ENCODE data around the gene UBE2K.
"Not testable (repeated sequence)": the region's sequence is repeated elsewhere in the genome, so short reads cannot be mapped to it uniquely, and the experiment has no call there.

UBE2K gene, protein sequence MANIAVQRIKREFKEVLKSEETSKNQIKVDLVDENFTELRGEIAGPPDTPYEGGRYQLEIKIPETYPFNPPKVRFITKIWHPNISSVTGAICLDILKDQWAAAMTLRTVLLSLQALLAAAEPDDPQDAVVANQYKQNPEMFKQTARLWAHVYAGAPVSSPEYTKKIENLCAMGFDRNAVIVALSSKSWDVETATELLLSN

GRCh38 chr4:39697740-39698423 is at the start of gene UBE2K:
Gene UBE2K, plus strand, starts transcription at chr4:39698136. Its CDS starts 192 bp downstream, at chr4:39698328.
- in situ Hi-C loops (cut with MboI; ENCODE audit: low sequenced_read_pairs): no loop called here

- in situ Hi-C loops (cut with MboI; ENCODE audit: low sequenced_read_pairs): no loop called here
Measured at GRCh38 chr4:39648213-39648612, 49.7 kb upstream of the UBE2K start.

DNA sequence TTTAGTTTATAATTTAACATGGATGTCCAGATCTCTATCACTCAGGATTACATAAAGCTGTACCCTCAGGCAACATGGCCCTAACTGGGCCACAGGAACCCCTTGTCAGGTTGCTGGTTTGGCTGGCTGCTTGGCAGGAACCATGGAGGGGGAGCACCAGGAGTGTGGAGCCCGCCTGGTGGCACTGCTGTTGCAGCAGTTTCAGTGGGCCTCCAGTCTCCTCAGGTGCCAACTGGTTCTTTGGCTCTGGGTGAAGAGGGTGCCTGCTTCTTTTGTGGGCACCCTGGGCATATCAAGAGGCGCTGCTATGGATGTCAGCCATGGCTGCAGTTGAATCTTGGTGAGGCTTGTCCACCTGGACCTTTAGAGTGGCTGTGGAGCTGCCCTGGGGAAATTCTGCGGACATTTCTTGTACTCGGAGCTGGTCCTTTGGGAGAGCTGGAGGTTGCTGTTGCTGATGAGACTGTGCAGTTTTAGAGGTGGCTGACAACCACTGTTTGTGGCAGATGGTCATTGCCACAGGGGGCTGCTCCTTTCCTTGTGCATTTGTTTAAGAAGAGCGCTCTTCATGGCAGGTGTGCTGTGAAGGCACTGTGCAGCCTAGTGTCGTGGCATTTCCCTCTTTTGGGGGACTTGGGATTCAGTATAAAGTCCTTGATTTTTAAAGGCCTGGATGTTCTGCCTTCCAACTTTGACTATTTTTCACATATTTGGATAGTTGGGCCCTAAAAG is 48.9 kb upstream of the UBE2K start:
- in situ Hi-C loops (cut with MboI; ENCODE audit: low sequenced_read_pairs): no loop called here

DNA sequence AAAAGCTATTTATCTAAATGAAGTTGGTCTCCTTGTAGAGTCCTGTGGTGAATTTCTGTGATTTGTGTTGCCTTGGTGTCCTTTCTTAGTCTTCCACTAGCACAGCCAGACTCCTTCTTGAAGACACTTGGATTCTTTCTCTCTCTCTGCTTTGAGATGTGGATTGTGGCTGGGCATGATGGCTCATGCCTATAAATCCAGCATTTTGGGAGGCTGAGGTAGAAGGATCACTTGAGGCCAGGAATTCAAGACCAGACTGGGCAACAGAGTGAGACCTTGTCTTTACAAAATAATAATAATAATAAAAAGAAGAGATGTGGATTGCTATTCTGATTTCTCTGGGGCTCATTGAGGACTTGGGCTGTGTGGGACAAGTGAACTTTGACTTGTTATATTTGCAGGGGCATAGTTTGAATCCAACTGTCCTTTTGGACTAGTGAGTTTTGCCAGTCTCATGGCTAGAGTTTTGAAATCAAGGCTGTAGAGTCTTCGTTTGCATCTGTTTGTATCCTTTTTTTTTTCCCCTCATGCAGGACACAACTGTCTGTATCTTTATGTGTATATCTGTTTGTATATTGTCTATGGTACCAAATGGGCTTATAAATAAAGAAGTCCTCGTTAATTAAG is 48.2 kb upstream of the UBE2K start:
- in situ Hi-C loops (cut with MboI; ENCODE audit: low sequenced_read_pairs): no loop called here

GRCh38 chr4:39651586-39651985 is 46.4 kb upstream of the UBE2K start:
- in situ Hi-C loops (cut with MboI; ENCODE audit: low sequenced_read_pairs): not testable (repeated sequence)

GRCh38 chr4:39655211-39655610 is 42.7 kb upstream of the UBE2K start:
- in situ Hi-C loops (cut with MboI; ENCODE audit: low sequenced_read_pairs): no loop called here

- in situ Hi-C loops (cut with MboI; ENCODE audit: low sequenced_read_pairs): no loop called here
Measured at GRCh38 chr4:39655876-39656275, 42.1 kb upstream of the UBE2K start.

DNA sequence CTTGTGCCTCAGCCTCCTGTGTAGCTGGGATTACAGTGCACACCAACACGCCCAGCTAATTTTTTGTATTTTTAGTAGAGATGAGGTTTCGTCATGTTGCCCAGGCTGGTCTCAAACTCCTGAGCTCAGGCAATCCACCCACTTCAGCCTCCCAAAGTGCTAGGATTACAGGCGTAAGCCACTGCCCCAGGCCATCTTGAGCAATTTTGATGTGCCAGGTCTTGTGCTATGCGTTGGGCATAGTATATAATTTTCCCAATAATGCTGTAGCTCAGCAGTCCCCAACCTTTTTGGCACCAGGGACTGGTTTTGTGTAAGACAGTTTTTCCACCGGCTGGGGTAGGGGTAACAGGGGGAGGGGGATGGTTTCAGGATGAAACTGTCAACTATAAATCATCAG is 41.3 kb upstream of the UBE2K start:
- in situ Hi-C loops (cut with MboI; ENCODE audit: low sequenced_read_pairs): not testable (repeated sequence)

DNA sequence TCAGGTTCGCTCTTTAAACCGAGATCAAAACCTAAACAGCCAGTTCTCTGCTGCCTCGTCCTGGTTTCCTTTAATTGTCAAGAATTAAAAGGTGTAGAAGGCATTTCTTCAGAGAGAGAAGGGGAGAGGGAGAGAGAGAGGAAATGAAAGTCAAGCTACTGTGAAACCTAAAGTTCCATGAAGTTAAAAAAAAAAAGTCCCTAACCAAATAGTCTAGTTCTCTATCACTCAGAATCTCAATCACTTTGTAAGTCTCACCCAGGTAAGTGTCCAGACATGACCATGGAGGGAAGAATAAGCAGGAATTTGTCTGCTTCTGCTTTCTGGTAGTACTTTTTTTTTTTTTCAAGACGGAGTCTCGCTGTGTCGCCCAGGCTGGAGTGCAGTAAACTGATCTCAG is 40.5 kb upstream of the UBE2K start:
- in situ Hi-C loops (cut with MboI; ENCODE audit: low sequenced_read_pairs): no loop called here

DNA sequence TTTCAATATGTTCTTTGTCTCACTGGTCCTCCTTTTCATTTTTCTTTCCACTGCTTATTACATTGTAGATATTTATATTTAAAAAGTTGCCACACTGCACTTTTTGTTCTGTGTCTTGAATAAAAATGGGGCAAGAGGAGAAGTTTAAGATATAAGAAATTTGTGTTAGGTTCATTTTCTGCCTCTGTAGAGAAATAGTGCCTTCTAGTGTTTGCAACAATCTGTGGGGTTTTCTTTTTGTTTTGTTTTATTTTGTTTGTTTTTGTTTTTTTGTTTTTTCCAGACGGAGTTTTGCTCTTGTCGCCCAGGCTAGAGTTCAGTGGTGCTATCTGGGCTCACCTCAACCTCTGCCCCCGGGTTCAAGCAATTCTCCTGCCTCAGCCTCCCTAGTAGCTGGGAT is 39.2 kb upstream of the UBE2K start:
- in situ Hi-C loops (cut with MboI; ENCODE audit: low sequenced_read_pairs): no loop called here

DNA sequence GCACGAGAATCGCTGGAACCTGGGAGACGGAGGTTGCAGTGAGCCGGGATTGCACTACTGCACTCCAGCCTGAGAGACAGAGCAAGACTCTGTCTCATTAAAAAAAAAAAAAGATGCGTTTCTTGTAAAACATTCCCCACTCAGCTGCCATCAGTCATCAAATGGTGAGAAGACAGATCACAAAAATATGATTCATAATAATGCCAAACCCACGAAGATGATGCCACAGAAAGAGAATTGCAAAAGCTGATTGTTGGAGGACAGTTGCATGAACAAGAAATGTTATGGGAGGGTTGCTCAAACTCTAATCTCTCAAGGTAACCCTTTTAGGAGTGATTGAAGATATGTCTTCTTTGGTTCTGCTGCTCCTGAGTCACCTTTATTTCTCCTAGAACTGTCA is 37.9 kb upstream of the UBE2K start:
- in situ Hi-C loops (cut with MboI; ENCODE audit: low sequenced_read_pairs): no loop called here

GRCh38 chr4:39660757-39661156 is 37.2 kb upstream of the UBE2K start:
- in situ Hi-C loops (cut with MboI; ENCODE audit: low sequenced_read_pairs): no loop called here

DNA sequence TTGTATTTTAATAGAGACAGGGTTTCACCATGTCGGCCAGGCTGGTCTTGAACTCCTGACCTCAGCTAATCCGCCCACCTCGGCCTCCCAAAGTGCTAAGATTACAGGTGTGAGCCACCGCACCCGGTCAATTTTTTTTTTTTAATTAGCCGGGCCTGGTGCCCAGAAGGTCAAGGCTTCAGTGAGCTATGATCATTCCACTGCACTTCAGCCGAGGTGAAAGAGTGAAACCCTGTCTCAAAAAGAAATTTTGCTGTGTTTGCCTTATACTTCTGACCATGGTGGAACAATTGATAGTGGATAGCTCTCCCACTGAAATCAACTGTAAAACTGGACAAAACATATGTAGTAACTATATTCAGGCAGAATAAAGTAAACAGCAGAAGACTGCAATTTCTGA is 35.3 kb upstream of the UBE2K start:
- in situ Hi-C loops (cut with MboI; ENCODE audit: low sequenced_read_pairs): no loop called here

DNA sequence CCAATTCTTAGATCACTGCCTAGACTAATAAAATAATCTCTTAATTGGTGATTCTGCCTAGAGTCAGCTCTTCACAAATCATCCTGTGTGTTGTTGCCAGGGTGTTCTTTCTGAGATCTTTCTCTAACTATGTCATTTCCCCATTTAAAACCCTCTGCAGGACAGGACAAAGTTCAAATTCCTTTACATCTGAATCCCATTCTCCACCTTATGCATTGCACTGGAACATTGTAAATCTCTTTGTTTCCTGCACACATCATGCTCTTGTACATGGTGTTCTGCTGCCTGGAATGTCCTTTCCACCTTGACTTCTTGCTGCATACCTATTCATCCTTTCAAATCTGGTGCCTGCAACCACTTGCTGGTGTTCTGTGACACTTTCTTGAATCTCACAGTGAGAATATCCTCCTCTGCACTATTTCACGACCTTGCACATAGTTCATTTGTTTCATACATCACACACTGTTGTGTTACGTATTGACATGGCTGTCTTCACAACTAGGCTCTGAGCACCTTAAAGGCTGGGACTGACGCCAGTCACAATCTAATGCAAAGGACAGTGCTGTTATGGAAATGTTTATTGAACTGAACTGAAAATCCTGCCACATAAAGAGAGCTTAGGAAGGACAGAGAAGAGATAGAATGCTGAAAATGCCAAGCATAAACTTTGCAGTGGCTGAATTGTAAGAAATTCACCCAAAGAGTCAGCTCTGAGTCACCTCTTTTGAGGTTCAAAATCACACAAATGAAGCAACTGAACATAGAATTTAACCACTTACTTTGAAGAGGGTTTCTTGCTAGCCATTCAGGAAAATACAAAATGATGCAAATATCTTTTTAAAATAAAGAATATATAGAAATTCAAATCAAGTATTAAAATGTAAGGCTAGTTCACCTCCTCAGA is 32.9 kb upstream of the UBE2K start:
- in situ Hi-C loops (cut with MboI; ENCODE audit: low sequenced_read_pairs): no loop called here

- in situ Hi-C loops (cut with MboI; ENCODE audit: low sequenced_read_pairs): no loop called here
Measured at GRCh38 chr4:39667706-39668105, 30.2 kb upstream of the UBE2K start.

- in situ Hi-C loops (cut with MboI; ENCODE audit: low sequenced_read_pairs): no loop called here
Measured at GRCh38 chr4:39668887-39669286, 29.0 kb upstream of the UBE2K start.

DNA sequence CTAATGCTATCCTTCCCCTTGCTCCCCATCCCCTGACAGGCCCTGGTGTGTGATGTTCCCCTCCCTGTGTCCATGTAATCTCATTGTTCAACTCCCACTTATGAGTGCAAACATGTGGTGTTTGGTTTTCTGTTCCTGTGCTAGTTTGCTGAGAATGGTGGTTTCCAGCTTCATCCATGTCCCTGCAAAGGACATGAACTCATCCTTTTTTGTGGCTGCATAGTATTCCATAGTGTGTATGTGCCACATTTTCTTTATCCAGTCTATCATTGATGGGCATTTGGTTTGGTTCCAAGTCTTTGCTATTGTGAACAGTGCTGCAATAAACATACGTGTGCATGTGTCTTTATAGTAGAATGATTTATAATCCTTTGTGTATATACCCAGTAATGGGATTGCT is 27.6 kb upstream of the UBE2K start:
- in situ Hi-C loops (cut with MboI; ENCODE audit: low sequenced_read_pairs): not testable (repeated sequence)

- in situ Hi-C loops (cut with MboI; ENCODE audit: low sequenced_read_pairs): not testable (repeated sequence)
Measured at GRCh38 chr4:39675681-39676080, 22.3 kb upstream of the UBE2K start.

DNA sequence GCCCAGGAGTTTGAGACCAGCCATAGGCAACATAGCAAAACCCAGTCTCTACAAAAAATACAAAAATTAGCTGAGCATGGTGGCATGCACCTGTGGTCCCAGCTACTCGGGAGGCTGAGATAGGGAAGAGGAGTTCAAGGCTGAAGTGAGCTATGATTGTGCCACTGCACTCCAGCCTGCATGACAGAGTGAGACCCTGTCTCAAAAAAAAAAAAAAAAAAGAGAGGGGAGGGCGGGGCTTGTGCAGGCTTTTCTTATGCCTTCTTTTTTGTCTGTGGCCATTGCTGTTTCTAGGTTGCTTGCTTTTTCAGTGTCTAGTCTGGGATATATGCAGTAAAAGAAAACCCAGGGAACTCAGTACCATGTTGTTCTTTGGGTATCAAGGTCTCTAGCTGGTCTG is 16.9 kb upstream of the UBE2K start:
- in situ Hi-C loops (cut with MboI; ENCODE audit: low sequenced_read_pairs): not testable (repeated sequence)

GRCh38 chr4:39682138-39682537 is 15.8 kb upstream of the UBE2K start:
- in situ Hi-C loops (cut with MboI; ENCODE audit: low sequenced_read_pairs): no loop called here

- in situ Hi-C loops (cut with MboI; ENCODE audit: low sequenced_read_pairs): no loop called here
Measured at GRCh38 chr4:39685990-39686389, 11.9 kb upstream of the UBE2K start.
